Measurements from ENCODE around the gene IL32.
A peak's percentile ranks its signal among the peaks of the same experiment; 100 is the strongest.

The IL32 gene

DNA sequence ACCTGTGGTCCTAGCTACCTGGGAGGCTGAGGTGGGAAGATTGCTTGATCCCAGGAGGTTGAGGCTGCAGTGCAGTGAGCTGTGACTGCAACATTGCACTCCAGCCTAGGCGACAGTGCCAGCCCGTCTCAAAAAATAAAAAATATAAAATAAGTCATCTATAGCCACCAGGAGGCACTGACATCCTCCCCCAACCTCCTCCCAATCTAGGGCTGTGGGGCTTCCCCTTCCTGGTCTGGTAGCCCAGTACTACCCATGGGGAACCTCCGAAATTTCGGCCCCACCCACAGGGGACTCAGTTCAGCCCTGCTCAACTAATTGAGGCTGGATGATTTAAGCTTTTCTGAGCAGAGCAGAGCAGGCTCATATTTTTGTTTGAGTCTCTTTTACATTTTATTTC lies 30.4 kb downstream of the IL32 start:
- no peak overlapping the region for H3K18ac ChIP-seq (ENCODE audit: low read depth in 1 of 2, low read length in 2 of 2)
- no peak overlapping the region for H3K27ac ChIP-seq (ENCODE audit: low read length, poor library complexity, severe bottlenecking)
- peaks cover 41 to 42% of the 10 kb centered on the region in 2 experiments for H3K27me3 ChIP-seq (ENCODE audit: control insufficient read depth in 1 of 2, insufficient read depth in 1 of 2, low read length in 2 of 2)
- H3K36me3 ChIP-seq (ENCODE audit: control insufficient read depth in 1 of 2, insufficient read depth in 2 of 2, low read depth in 1 of 2, low read length in 2 of 2), result no peaks in the 10 kb centered on the region
- H4K8ac ChIP-seq (ENCODE audit: low read length), result no peak overlapping the region
- H3K14ac ChIP-seq (ENCODE audit: low read length in 2 of 2), result no peak overlapping the region
- H2AFZ ChIP-seq (ENCODE audit: low read depth, low read length), result no peak overlapping the region
- 64% methylated on average over 4 of the region's 4 CpGs for WGBS
- H2BK15ac ChIP-seq (ENCODE audit: low read depth, poor library complexity, severe bottlenecking), result no peak overlapping the region
- no peak overlapping the region for H4K91ac ChIP-seq (ENCODE audit: low read length)
- H3K9me3 ChIP-seq (ENCODE audit: control insufficient read depth, low read length), result no peaks in the 10 kb centered on the region
- no peak overlapping the region for H3K4ac ChIP-seq (ENCODE audit: low read depth in 1 of 2, low read length in 2 of 2)
- H3K23ac ChIP-seq (ENCODE audit: low read length in 2 of 2), result no peak overlapping the region
- H3K4me1 ChIP-seq (ENCODE audit: control insufficient read depth, insufficient read depth, low read depth, low read length), result peaks cover 8% of the 10 kb centered on the region
- no peak overlapping the region for H2BK5ac ChIP-seq (ENCODE audit: low read depth, low read length, poor library complexity, severe bottlenecking)
- DNase-seq, result no peak
- H2AK5ac ChIP-seq (ENCODE audit: low read length, severe bottlenecking), result no peak overlapping the region
- H3K4me2 ChIP-seq (ENCODE audit: low read length, poor library complexity, severe bottlenecking), result no peak overlapping the region
- H2BK12ac ChIP-seq (ENCODE audit: low read length in 2 of 2), result no peak overlapping the region
- H3K79me1 ChIP-seq (replicated peaks; ENCODE audit: low read length, poor library complexity, severe bottlenecking), result no peaks in the 10 kb centered on the region
- no peak overlapping the region for H2BK120ac ChIP-seq (ENCODE audit: low read depth, low read length)
- no peak overlapping the region for H3K4me3 ChIP-seq (ENCODE audit: insufficient read depth in 1 of 2, low read depth in 1 of 2, low read length in 2 of 2)
- H3K9ac ChIP-seq (ENCODE audit: low read length), result no peak overlapping the region

DNA sequence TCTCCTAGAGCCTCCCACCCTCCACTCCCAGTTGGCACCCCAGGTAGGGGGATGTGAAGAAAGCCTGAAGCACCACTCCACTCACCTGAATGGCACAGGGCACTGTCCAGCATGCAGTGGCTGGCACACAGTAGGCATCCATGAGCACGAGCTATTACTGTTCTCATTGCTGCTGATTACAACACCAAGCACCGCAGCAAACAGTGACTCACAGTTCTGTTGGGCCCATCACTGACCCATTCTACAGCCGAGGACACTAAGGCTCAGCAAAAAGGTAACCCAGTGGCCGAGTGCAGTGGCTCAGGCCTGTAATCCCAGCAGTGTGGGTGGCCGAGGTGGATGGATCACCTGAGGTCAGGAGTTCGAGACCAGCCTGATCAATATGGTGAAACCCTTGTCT lies 30.9 kb downstream of the IL32 start:
- no peaks in the 10 kb centered on the region for H3K9me3 ChIP-seq (ENCODE audit: control insufficient read depth, low read length)
- no peaks in the 10 kb centered on the region for H3K36me3 ChIP-seq (ENCODE audit: control insufficient read depth in 1 of 2, insufficient read depth in 2 of 2, low read depth in 1 of 2, low read length in 2 of 2)
- H3K18ac ChIP-seq (ENCODE audit: low read depth in 1 of 2, low read length in 2 of 2), result no peak overlapping the region
- H2BK120ac ChIP-seq (ENCODE audit: low read depth, low read length), result no peak overlapping the region
- H3K23ac ChIP-seq (ENCODE audit: low read length in 2 of 2), result no peak overlapping the region
- H3K4me1 ChIP-seq (ENCODE audit: control insufficient read depth, insufficient read depth, low read depth, low read length), result peaks cover 11% of the 10 kb centered on the region
- no peak overlapping the region for H2BK5ac ChIP-seq (ENCODE audit: low read depth, low read length, poor library complexity, severe bottlenecking)
- no peak overlapping the region for H3K4ac ChIP-seq (ENCODE audit: low read depth in 1 of 2, low read length in 2 of 2)
- H2BK15ac ChIP-seq (ENCODE audit: low read depth, poor library complexity, severe bottlenecking), result no peak overlapping the region
- H2AK5ac ChIP-seq (ENCODE audit: low read length, severe bottlenecking), result no peak overlapping the region
- H2AFZ ChIP-seq (ENCODE audit: low read depth, low read length), result no peak overlapping the region
- no peak overlapping the region for H4K91ac ChIP-seq (ENCODE audit: low read length)
- H3K79me1 ChIP-seq (replicated peaks; ENCODE audit: low read length, poor library complexity, severe bottlenecking), result no peaks in the 10 kb centered on the region
- H3K4me2 ChIP-seq (ENCODE audit: low read length, poor library complexity, severe bottlenecking), result no peak overlapping the region
- peaks cover 37 to 42% of the 10 kb centered on the region in 2 experiments for H3K27me3 ChIP-seq (ENCODE audit: control insufficient read depth in 1 of 2, insufficient read depth in 1 of 2, low read length in 2 of 2)
- no peak for DNase-seq
- H3K9ac ChIP-seq (ENCODE audit: low read length), result no peak overlapping the region
- H3K4me3 ChIP-seq (ENCODE audit: insufficient read depth in 1 of 2, low read depth in 1 of 2, low read length in 2 of 2), result no peak overlapping the region
- 81% methylated on average over 6 of the region's 6 CpGs for WGBS
- no peak overlapping the region for H4K8ac ChIP-seq (ENCODE audit: low read length)
- H3K27ac ChIP-seq (ENCODE audit: low read length, poor library complexity, severe bottlenecking), result no peak overlapping the region
- H3K14ac ChIP-seq (ENCODE audit: low read length in 2 of 2), result no peak overlapping the region
- no peak overlapping the region for H2BK12ac ChIP-seq (ENCODE audit: low read length in 2 of 2)

- H3K18ac ChIP-seq (ENCODE audit: low read depth in 1 of 2, low read length in 2 of 2), result no peak overlapping the region
- H2BK15ac ChIP-seq (ENCODE audit: low read depth, poor library complexity, severe bottlenecking), result no peak overlapping the region
- H3K14ac ChIP-seq (ENCODE audit: low read length in 2 of 2), result no peak overlapping the region
- H3K36me3 ChIP-seq (ENCODE audit: control insufficient read depth in 1 of 2, insufficient read depth in 2 of 2, low read depth in 1 of 2, low read length in 2 of 2), result no peaks in the 10 kb centered on the region
- no peak overlapping the region for H2BK120ac ChIP-seq (ENCODE audit: low read depth, low read length)
- no peak overlapping the region for H2BK5ac ChIP-seq (ENCODE audit: low read depth, low read length, poor library complexity, severe bottlenecking)
- H4K8ac ChIP-seq (ENCODE audit: low read length), result no peak overlapping the region
- no peak overlapping the region for H3K9ac ChIP-seq (ENCODE audit: low read length)
- H3K4me3 ChIP-seq (ENCODE audit: insufficient read depth in 1 of 2, low read depth in 1 of 2, low read length in 2 of 2), result no peak overlapping the region
- H3K79me1 ChIP-seq (replicated peaks; ENCODE audit: low read length, poor library complexity, severe bottlenecking), result no peaks in the 10 kb centered on the region
- no peak for DNase-seq
- no peak overlapping the region for H2AK5ac ChIP-seq (ENCODE audit: low read length, severe bottlenecking)
- WGBS, result 44% methylated on average over 4 of the region's 8 CpGs
- H3K4ac ChIP-seq (ENCODE audit: low read depth in 1 of 2, low read length in 2 of 2), result no peak overlapping the region
- H3K4me2 ChIP-seq (ENCODE audit: low read length, poor library complexity, severe bottlenecking), result no peak overlapping the region
- no peak overlapping the region for H3K27ac ChIP-seq (ENCODE audit: low read length, poor library complexity, severe bottlenecking)
- no peak overlapping the region for H3K23ac ChIP-seq (ENCODE audit: low read length in 2 of 2)
- H2BK12ac ChIP-seq (ENCODE audit: low read length in 2 of 2), result no peak overlapping the region
- H3K9me3 ChIP-seq (ENCODE audit: control insufficient read depth, low read length), result no peaks in the 10 kb centered on the region
- H3K27me3 ChIP-seq (ENCODE audit: control insufficient read depth in 1 of 2, insufficient read depth in 1 of 2, low read length in 2 of 2), result peaks cover 27 to 34% of the 10 kb centered on the region in 2 experiments
- H3K4me1 ChIP-seq (ENCODE audit: control insufficient read depth, insufficient read depth, low read depth, low read length), result peaks cover 11% of the 10 kb centered on the region
- H4K91ac ChIP-seq (ENCODE audit: low read length), result no peak overlapping the region
- no peak overlapping the region for H2AFZ ChIP-seq (ENCODE audit: low read depth, low read length)
Observed at GRCh38 chr16:3097266-3097665, 31.8 kb downstream of the IL32 start.

- Histone ChIP-seq H4K91ac (ENCODE audit: low read length) (no peak within 1 kb of the TSS), H2BK12ac (ENCODE audit: low read length in 2 of 2) (no peak within 1 kb of the TSS), H3K4me1 (ENCODE audit: control insufficient read depth, insufficient read depth, low read depth, low read length) (peaks cover 11% of the 10 kb centered on the region), H2AFZ (ENCODE audit: low read depth, low read length) (no peak within 1 kb of the TSS), H3K27me3 (ENCODE audit: control insufficient read depth in 1 of 2, insufficient read depth in 1 of 2, low read length in 2 of 2) (peaks cover 19 to 29% of the 10 kb centered on the region in 2 experiments), H2BK120ac (ENCODE audit: low read depth, low read length) (no peak within 1 kb of the TSS), H2BK5ac (ENCODE audit: low read depth, low read length, poor library complexity, severe bottlenecking) (no peak within 1 kb of the TSS), H3K79me1 (replicated peaks; ENCODE audit: low read length, poor library complexity, severe bottlenecking) (no peaks in the 10 kb centered on the region), H3K9ac (ENCODE audit: low read length) (no peak within 1 kb of the TSS), H3K18ac (ENCODE audit: low read depth in 1 of 2, low read length in 2 of 2) (no peak within 1 kb of the TSS), H3K36me3 (ENCODE audit: control insufficient read depth in 1 of 2, insufficient read depth in 2 of 2, low read depth in 1 of 2, low read length in 2 of 2) (no peaks in the 10 kb centered on the region), H2AK5ac (ENCODE audit: low read length, severe bottlenecking) (no peak within 1 kb of the TSS), H3K9me3 (ENCODE audit: control insufficient read depth, low read length) (no peaks in the 10 kb centered on the region), H3K27ac (ENCODE audit: low read length, poor library complexity, severe bottlenecking) (no peak within 1 kb of the TSS), H2BK15ac (ENCODE audit: low read depth, poor library complexity, severe bottlenecking) (no peak within 1 kb of the TSS), H3K4me3 (ENCODE audit: insufficient read depth in 1 of 2, low read depth in 1 of 2, low read length in 2 of 2) (peak within 1 kb of the TSS in 1 of 2 experiments; percentile 45), H3K23ac (ENCODE audit: low read length in 2 of 2) (no peak within 1 kb of the TSS), H4K8ac (ENCODE audit: low read length) (peak within 1 kb of the TSS; percentile 41), H3K4ac (ENCODE audit: low read depth in 1 of 2, low read length in 2 of 2) (no peak within 1 kb of the TSS), H3K4me2 (ENCODE audit: low read length, poor library complexity, severe bottlenecking) (peak within 1 kb of the TSS; percentile 5), H3K14ac (ENCODE audit: low read length in 2 of 2) (no peak within 1 kb of the TSS)
- 24% methylated on average over 17 of the region's 21 CpGs for WGBS
- DNase-seq, result no peak
Observed at GRCh38 chr16:3098459-3099394, 33.3 kb downstream of the IL32 start, which contains the start of gene ZSCAN10. Gene ZSCAN10, minus strand, starts transcription at chr16:3099294. Its CDS starts 6,357 bp downstream, at chr16:3092937.
